G401 (cell line): ENCODE results near the gene FBXL13. TPM values are rescaled to one million over a fixed set of nuclear protein-coding genes. Genes with fewer than 3 reads are reported as not detected.
"Not testable (repeated sequence)": the region's sequence is repeated elsewhere in the genome, so short reads cannot be mapped to it uniquely, and the experiment has no call there.

ENCODE experiments used
- DNase-seq: peaks from one replicate; pipeline ENCODE4 v3.0.0-alpha.2; 2015; ENCODE audit warnings: low spot score
- in situ Hi-C: cut with HindIII; loops from 2 replicates; pipeline ENCODE4 v1.10.0; 2016; ENCODE audit warnings: low sequenced_read_pairs, mixed read lengths
- total RNA-seq: library from RNA; depleted of rRNA; stranded (reverse); fragments of >200 nt; shearing (Covaris generic); gene quantifications from 2 replicates; pipeline ENCODE4 v1.2.3, GENCODE V29; 2014; rRNA removed

Gene FBXL13
- total RNA-seq: 1.7 and 4.7 TPM in 2 replicates

GRCh38 chr7:103074519-103075336 is at the start of gene FBXL13, which contains the start of gene ARMC10:
TSS of gene FBXL13 (minus strand) at chr7:103074796.
TSS of gene ARMC10 (plus strand) at chr7:103075140. CDS start at chr7:103075273, 133 bp downstream.
- in situ Hi-C loops: no loop called here
- DNase-seq: peak; percentile 90

- no peak for DNase-seq
- in situ Hi-C loops: no loop called here
Measured at GRCh38 chr7:103123529-103123928, 48.9 kb upstream of the FBXL13 start.

- no peak for DNase-seq
- in situ Hi-C loops: no loop called here
Measured at GRCh38 chr7:103121641-103122040, 47.0 kb upstream of the FBXL13 start.

- in situ Hi-C loops: no loop called here
- no peak for DNase-seq
Measured at GRCh38 chr7:103120362-103120761, 45.8 kb upstream of the FBXL13 start.

- in situ Hi-C loops: no loop called here
- DNase-seq: no peak
Measured at GRCh38 chr7:103119791-103120291, 45.2 kb upstream of the FBXL13 start.

- in situ Hi-C loops: no loop called here
Measured at GRCh38 chr7:103117465-103117864, 42.9 kb upstream of the FBXL13 start.

GRCh38 chr7:103116991-103117390 is 42.4 kb upstream of the FBXL13 start:
- no peak for DNase-seq
- in situ Hi-C loops: no loop called here

More at GRCh38 chr7:103117465-103117864, 42.9 kb upstream of the FBXL13 start:
- no peak for DNase-seq

GRCh38 chr7:103116511-103116910 is 41.9 kb upstream of the FBXL13 start:
- in situ Hi-C loops: no loop called here
- DNase-seq: no peak

GRCh38 chr7:103115771-103116170 is 41.2 kb upstream of the FBXL13 start:
- in situ Hi-C loops: no loop called here

GRCh38 chr7:103114576-103115008 is 40.0 kb upstream of the FBXL13 start:
- in situ Hi-C loops: no loop called here
- no peak for DNase-seq

More at GRCh38 chr7:103115771-103116170, 41.2 kb upstream of the FBXL13 start:
- no peak for DNase-seq

GRCh38 chr7:103113164-103113563 is 38.6 kb upstream of the FBXL13 start:
- in situ Hi-C loops: no loop called here
- no peak for DNase-seq

GRCh38 chr7:103106703-103107070 is 32.1 kb upstream of the FBXL13 start:
- DNase-seq, in situ Hi-C loops: not testable (repeated sequence)

GRCh38 chr7:103106005-103106702 is 31.6 kb upstream of the FBXL13 start:
- DNase-seq: no peak
- in situ Hi-C loops: no loop called here

GRCh38 chr7:103101543-103101942 is 26.9 kb upstream of the FBXL13 start:
- no peak for DNase-seq
- in situ Hi-C loops: no loop called here

GRCh38 chr7:103100348-103100747 is 25.8 kb upstream of the FBXL13 start:
- in situ Hi-C loops: no loop called here
- no peak for DNase-seq

- DNase-seq: no peak
- in situ Hi-C loops: no loop called here
Measured at GRCh38 chr7:103097041-103097440, 22.4 kb upstream of the FBXL13 start.

GRCh38 chr7:103095558-103095957 is 21.0 kb upstream of the FBXL13 start:
- in situ Hi-C loops, DNase-seq: not testable (repeated sequence)

- in situ Hi-C loops: no loop called here
- DNase-seq: no peak
Measured at GRCh38 chr7:103094102-103094501, 19.5 kb upstream of the FBXL13 start.

GRCh38 chr7:103093429-103093828 is 18.8 kb upstream of the FBXL13 start:
- DNase-seq: no peak
- in situ Hi-C loops: no loop called here

GRCh38 chr7:103092321-103092720 is 17.7 kb upstream of the FBXL13 start:
- in situ Hi-C loops, DNase-seq: not testable (repeated sequence)
